Panc1 (cell line): ENCODE data around the gene EEF1A2. TPM values are rescaled to one million over a fixed set of nuclear protein-coding genes. Genes with fewer than 3 reads are reported as not detected.
A peak's percentile ranks its signal among the peaks of the same experiment; 100 is the strongest.

Source experiments
- ATAC-seq: fragments of 200-7000 bp; cut with Tn5 transposase; 2 replicates; pipeline ENCODE4 v1.9.1; 2020; ENCODE audit warnings: mild to moderate bottlenecking, moderate library complexity
- BruUV-seq: library from RNA; stranded (reverse); fragments of 400-500 nt; replicated peaks from 2 replicates; lab custom pipeline; 2021; lab: Mats Ljungman, UMichigan
- CTCF ChIA-PET: fragments of 300-600 bp; sonication (Branson Sonifier 250); formaldehyde crosslinking; loops from one replicate; lab custom pipeline; 2022; ENCODE audit warnings: antibody characterized with exemption; lab: Charles Lee
- POLR2A ChIA-PET: fragments of 300-600 bp; sonication (Branson Sonifier 250); formaldehyde crosslinking; loops from one replicate; lab custom pipeline; 2022; ENCODE audit warnings: antibody characterized with exemption; lab: Charles Lee
- DNase-seq: peaks from one replicate; pipeline ENCODE4 v3.0.0-alpha.2; 2010; ENCODE audit warnings: low read depth, low spot score
- H3K27ac ChIP-seq: 2 replicates; pipeline ENCODE4 v1.5.1; 2011; ENCODE audit warnings: mild to moderate bottlenecking, low read length, inconsistent platforms
- H3K27me3 ChIP-seq: fragments of 200-500 bp; sonication (Bioruptor generic); 2 replicates; pipeline ENCODE4 v1.6.0; 2014; ENCODE audit warnings: low read length, inconsistent platforms; ENCODE audit not compliant: control insufficient read depth, insufficient read depth
- H3K36me3 ChIP-seq: fragments of 200-500 bp; sonication (Bioruptor generic); 2 replicates; pipeline ENCODE4 v1.5.1; 2014; ENCODE audit warnings: inconsistent platforms, mild to moderate bottlenecking, low read length, moderate library complexity; ENCODE audit not compliant: control insufficient read depth, insufficient read depth
- H3K4me1 ChIP-seq: 2 replicates; pipeline ENCODE4 v1.5.1; 2011; ENCODE audit warnings: inconsistent platforms, mild to moderate bottlenecking, low read length, moderate library complexity; ENCODE audit not compliant: control insufficient read depth, insufficient read depth
- H3K4me3 ChIP-seq, 2 experiments: 2 replicates each; pipeline ENCODE4 v1.5.1; 2011 to 2012; ENCODE audit warnings: low read depth in 2 of 2, low read length in 2 of 2, mild to moderate bottlenecking in 2 of 2, inconsistent platforms in 1 of 2, moderate library complexity in 1 of 2
- H3K9me3 ChIP-seq: fragments of 200-500 bp; sonication (Bioruptor generic); 2 replicates; pipeline ENCODE4 v1.5.1; 2014; ENCODE audit warnings: low read depth, mild to moderate bottlenecking, inconsistent platforms, low read length, moderate library complexity; ENCODE audit not compliant: control insufficient read depth, insufficient read depth
- POLR2AphosphoS5 ChIP-seq: IDR thresholded peaks from 2 replicates; pipeline ENCODE4 v1.6.1; 2012; ENCODE audit warnings: mild to moderate bottlenecking, low read depth, low read length, moderate library complexity
- SIN3A ChIP-seq: IDR thresholded peaks from 2 replicates; pipeline ENCODE4 v1.6.1; 2012; ENCODE audit warnings: low read depth, mild to moderate bottlenecking, low read length, moderate library complexity, borderline replicate concordance; ENCODE audit not compliant: insufficient read depth
- TCF7L2 ChIP-seq: IDR thresholded peaks from 2 replicates; pipeline ENCODE4 v1.6.1; 2011; ENCODE audit warnings: mild to moderate bottlenecking, low read depth, low read length, inconsistent platforms
- in situ Hi-C: cut with HindIII; loops from 2 replicates; pipeline ENCODE4 v1.10.0; 2016; ENCODE audit warnings: low sequenced_read_pairs, low pct_unique_long_range_greater_than_20kb
- intact Hi-C: fragments of 100-400 bp; cut with micrococcal nuclease; formaldehyde crosslinking; loops from one replicate; pipeline ENCODE4 v1.10.0; 2022; ENCODE audit not compliant: unreplicated experiment
- total RNA-seq: library from RNA; stranded (reverse); gene quantifications from one replicate; pipeline ENCODE4 v1.2.1, GENCODE V29; 2021; ENCODE audit not compliant: unreplicated experiment
- TF ChIP-seq, protein P1 (sequence below), 2 experiments: IDR thresholded peaks; 2 replicates each; pipeline ENCODE4 v1.6.1; 2011 to 2012; ENCODE audit warnings: low read depth in 2 of 2, control low read depth in 1 of 2, low read length in 1 of 2, mild to moderate bottlenecking in 1 of 2, moderate library complexity in 1 of 2; ENCODE audit not compliant: insufficient read depth in 1 of 2
- TF ChIP-seq, protein P2 (sequence below): fragments of 450-650 bp; IDR thresholded peaks from 2 replicates; pipeline ENCODE4 v1.5.1; 2017; ENCODE audit warnings: mild to moderate bottlenecking

Gene EEF1A2
- total RNA-seq, 1 experiment from 2014 or later, result 178 TPM

DNA sequence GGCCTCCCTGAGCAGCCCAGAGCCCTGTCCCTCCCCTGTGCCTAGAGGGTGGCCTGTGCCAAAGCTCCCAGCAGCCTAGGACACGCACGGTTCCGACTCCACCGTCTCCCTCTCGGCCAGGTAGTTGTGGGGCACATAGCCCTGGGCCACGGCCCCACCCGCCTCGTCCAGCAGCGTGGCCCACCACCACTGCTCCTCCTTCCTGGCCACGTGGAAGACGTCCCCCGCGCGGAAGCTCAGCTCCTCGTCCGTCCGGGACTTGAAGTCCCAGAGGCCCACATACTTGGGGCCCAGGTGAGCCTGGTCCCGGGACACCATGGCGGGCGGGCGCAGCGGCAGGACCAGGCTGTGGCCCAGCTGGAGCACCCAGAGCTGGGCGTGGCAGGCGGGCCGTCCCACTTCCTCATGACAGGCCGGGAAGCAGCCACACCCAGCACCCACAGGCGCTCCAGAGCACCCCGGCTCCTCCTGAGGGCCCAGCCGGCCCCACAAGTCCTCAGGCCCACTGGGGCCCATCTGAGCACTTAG is 38.2 kb upstream of the EEF1A2 start, which contains the start of gene PTK6:
TSS of gene PTK6 (minus strand) at position 380 of the 528 bp plus-strand sequence. CDS start at position 318, 62 bp downstream.
- ChIA-PET CTCF (interaction anchor here (0.5 to 3.1 kb wide), 8 partner anchors 16 to 420 kb away, joined by 3 to 12 read pairs (median 4); partner anchors contain the start of genes PPDPF and UCKL1), POLR2A (interaction anchor here (1.4 kb wide), 1 partner anchor 16 kb away, joined by 5 read pairs; the partner anchor contains the start of gene PPDPF)
- H3K36me3 ChIP-seq, result no peaks in the 10 kb centered on the region
- no peaks in the 10 kb centered on the region for H3K9me3 ChIP-seq
- peak within 1 kb of the TSS; percentile 46 to 70 for H3K4me3 ChIP-seq
- ATAC-seq (peak; percentile 63), DNase-seq (no peak)
- no peak for TF ChIP-seq POLR2AphosphoS5
- TF ChIP-seq, protein P1, sequence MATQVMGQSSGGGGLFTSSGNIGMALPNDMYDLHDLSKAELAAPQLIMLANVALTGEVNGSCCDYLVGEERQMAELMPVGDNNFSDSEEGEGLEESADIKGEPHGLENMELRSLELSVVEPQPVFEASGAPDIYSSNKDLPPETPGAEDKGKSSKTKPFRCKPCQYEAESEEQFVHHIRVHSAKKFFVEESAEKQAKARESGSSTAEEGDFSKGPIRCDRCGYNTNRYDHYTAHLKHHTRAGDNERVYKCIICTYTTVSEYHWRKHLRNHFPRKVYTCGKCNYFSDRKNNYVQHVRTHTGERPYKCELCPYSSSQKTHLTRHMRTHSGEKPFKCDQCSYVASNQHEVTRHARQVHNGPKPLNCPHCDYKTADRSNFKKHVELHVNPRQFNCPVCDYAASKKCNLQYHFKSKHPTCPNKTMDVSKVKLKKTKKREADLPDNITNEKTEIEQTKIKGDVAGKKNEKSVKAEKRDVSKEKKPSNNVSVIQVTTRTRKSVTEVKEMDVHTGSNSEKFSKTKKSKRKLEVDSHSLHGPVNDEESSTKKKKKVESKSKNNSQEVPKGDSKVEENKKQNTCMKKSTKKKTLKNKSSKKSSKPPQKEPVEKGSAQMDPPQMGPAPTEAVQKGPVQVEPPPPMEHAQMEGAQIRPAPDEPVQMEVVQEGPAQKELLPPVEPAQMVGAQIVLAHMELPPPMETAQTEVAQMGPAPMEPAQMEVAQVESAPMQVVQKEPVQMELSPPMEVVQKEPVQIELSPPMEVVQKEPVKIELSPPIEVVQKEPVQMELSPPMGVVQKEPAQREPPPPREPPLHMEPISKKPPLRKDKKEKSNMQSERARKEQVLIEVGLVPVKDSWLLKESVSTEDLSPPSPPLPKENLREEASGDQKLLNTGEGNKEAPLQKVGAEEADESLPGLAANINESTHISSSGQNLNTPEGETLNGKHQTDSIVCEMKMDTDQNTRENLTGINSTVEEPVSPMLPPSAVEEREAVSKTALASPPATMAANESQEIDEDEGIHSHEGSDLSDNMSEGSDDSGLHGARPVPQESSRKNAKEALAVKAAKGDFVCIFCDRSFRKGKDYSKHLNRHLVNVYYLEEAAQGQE (IDR thresholded peaks at IDR 0.05; ENCODE audit: insufficient read depth in 1 of 2, low read depth in 2 of 2, low read length in 1 of 2), result no peak
- TF ChIP-seq, protein P2, sequence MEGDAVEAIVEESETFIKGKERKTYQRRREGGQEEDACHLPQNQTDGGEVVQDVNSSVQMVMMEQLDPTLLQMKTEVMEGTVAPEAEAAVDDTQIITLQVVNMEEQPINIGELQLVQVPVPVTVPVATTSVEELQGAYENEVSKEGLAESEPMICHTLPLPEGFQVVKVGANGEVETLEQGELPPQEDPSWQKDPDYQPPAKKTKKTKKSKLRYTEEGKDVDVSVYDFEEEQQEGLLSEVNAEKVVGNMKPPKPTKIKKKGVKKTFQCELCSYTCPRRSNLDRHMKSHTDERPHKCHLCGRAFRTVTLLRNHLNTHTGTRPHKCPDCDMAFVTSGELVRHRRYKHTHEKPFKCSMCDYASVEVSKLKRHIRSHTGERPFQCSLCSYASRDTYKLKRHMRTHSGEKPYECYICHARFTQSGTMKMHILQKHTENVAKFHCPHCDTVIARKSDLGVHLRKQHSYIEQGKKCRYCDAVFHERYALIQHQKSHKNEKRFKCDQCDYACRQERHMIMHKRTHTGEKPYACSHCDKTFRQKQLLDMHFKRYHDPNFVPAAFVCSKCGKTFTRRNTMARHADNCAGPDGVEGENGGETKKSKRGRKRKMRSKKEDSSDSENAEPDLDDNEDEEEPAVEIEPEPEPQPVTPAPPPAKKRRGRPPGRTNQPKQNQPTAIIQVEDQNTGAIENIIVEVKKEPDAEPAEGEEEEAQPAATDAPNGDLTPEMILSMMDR, result no peak
- no peak for TF ChIP-seq SIN3A
- TF ChIP-seq TCF7L2, result no peak
- intact Hi-C loops (no loop called here), in situ Hi-C loops (loop anchor here (10.0 kb wide), 1 partner anchor 58 kb away; no protein-coding TSS in a partner anchor)
- TSS peak; percentile 80 for BruUV-seq
- H3K4me1 ChIP-seq, result peaks cover 17% of the 10 kb centered on the region
- H3K27ac ChIP-seq, result peak within 1 kb of the TSS; percentile 88
- H3K27me3 ChIP-seq, result no peaks in the 10 kb centered on the region

DNA sequence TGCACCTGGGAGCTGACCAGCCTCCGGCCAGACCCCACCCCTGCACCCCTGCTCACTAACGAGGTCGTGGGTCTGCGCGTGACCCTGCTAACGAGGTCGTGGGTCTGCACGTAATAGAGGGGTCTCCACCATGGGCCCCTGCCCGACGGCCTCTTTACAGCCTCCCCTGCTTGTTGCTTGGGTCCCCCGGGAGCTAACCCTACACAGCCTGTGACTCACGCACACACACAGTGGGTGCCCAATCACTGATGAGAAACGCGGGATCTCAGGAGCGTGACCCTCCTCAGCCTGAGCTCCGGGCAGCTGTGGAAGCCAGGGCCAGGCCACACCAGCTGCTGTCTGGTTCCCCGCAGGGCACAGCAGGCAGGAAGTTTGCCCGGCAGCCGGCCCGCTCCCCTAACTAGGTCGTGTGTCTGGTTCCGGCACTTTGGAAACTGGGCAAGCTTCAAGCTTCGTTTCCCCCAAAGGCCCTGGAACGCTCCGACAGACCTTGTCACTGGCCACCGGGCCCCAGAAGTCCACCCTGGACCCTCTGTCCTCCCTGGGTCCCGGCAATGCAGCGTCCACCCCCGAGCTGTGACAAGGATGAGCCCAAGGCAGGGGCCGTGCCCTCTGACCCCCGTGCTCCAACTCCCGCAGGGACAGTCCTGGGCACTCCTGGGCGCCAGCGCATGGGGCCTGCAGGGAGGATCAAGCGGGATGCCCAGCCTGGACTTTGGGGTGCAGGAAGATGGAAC is 37.5 kb upstream of the EEF1A2 start:
- in situ Hi-C loops (loop anchor here (10.0 kb wide), 1 partner anchor 58 kb away; no protein-coding TSS in a partner anchor), intact Hi-C loops (no loop called here)
- ATAC-seq (peak; percentile 6; the same call in 1 of the 2 replicates), DNase-seq (no peak)
- H3K27me3 ChIP-seq, result no peaks in the 10 kb centered on the region
- peaks cover 17% of the 10 kb centered on the region for H3K4me1 ChIP-seq
- TF ChIP-seq, protein P1 (IDR thresholded peaks at IDR 0.05; ENCODE audit: insufficient read depth in 1 of 2, low read depth in 2 of 2, low read length in 1 of 2), result no peak
- TF ChIP-seq TCF7L2 (no peak), POLR2AphosphoS5 (no peak), SIN3A (no peak)
- TF ChIP-seq, protein P2, result no peak
- POLR2A ChIA-PET, result no interaction called here
- BruUV-seq, result no TSS peak
- H3K4me3 ChIP-seq, result peak overlapping the region; percentile 46 to 70
- H3K9me3 ChIP-seq, result no peaks in the 10 kb centered on the region
- peak overlapping the region; percentile 88 for H3K27ac ChIP-seq
- CTCF ChIA-PET, result interaction anchor here (0.6 to 3.1 kb wide), 2 partner anchors 106 to 273 kb away, joined by 10 to 12 read pairs; no protein-coding TSS in a partner anchor
- H3K36me3 ChIP-seq, result no peaks in the 10 kb centered on the region
